Stimulated activated naive CD4-positive, alpha-beta T cell (primary cell): ENCODE data around the gene MZT2B.
"Not testable (repeated sequence)": the region's sequence is repeated elsewhere in the genome, so short reads cannot be mapped to it uniquely, and the experiment has no call there.

Experiments used
- DNase-seq, 6 experiments: peaks; one replicate each; lab custom pipeline; 2025; lab: John Stamatoyannopoulos, UW

The MZT2B gene, protein sequence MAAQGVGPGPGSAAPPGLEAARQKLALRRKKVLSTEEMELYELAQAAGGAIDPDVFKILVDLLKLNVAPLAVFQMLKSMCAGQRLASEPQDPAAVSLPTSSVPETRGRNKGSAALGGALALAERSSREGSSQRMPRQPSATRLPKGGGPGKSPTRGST

DNA sequence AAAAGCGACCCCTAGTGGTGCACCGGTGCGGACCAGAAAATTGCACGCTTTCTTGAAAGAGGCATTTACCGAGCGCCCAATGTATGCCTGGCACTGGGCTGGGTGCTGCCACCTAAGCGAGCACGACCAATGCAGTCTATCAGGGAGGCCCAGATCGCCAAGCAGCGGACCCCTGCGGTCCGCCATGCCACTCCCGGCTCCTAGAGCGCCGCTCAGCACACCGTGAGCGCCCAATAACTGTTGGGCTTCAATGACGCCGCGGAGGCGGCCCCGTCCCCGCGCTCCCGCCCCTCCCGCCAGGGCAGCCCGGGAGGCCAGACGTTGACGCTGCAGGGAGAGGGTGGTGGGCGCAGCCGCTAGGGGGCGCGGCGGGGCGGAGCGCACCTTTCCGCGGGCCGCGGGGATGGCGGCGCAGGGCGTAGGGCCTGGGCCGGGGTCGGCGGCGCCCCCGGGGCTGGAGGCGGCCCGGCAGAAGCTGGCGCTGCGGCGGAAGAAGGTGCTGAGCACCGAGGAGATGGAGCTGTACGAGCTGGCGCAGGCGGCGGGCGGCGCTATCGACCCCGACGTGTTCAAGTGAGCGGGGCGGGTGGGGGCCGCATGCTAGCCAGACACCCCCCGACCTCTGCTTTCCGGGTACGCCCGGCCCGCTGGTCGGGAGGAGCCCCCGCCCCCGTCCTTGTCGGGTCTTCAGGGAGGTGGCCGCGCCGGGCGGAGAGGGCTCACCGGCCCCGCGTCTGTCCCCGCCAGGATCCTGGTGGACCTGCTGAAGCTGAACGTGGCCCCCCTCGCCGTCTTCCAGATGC, at the start of gene MZT2B:
TSS of gene MZT2B (plus strand) at position 383 of the 803 bp plus-strand sequence. CDS start at position 404, 21 bp downstream.
- DNase-seq = peak; percentile 80 to 98 (median 90)

DNA sequence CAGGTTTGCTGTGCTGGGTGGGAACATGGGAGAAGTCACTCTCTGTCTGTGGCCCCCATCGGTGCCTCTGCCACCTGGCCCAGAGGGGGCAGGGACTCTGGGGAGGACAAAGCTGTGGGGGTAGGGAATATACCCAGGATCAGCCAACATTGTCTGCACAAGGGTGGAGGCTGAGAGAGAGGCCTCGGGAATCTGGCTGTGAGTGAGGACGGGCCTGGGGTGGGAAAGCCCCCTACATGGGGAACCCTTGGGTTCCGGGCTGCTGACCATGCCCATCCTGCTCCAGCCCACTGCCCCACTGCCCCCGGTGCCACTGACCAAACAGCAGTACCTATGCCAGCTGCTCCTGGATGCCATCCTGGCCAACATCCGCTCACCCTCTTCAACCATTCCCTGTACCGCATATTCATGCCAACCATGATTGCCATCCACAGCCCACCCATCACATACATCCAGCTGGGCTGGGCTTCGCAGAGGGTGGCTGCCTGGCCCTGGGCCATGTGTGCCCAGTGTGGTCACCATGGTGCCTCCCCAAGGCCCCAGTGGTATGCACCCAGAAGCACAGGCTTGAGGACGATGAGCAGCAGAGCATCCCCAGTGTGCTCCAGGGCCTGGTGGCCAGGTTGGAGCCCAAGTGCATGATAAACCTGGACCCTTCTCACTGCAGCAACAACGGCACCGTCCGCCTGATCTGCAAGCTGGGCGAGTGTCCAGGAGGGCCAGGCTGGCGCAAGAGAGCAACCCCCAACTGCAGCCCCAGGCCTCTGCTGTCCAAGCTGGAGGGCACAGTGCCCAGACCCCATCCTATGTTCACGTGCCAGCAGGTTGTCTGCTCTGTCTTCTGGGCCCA, 46.1 kb upstream of the MZT2B start:
- DNase-seq = no peak

GRCh38 chr2:130136546-130136945, 45.5 kb upstream of the MZT2B start:
- DNase-seq = not testable (repeated sequence)

DNA sequence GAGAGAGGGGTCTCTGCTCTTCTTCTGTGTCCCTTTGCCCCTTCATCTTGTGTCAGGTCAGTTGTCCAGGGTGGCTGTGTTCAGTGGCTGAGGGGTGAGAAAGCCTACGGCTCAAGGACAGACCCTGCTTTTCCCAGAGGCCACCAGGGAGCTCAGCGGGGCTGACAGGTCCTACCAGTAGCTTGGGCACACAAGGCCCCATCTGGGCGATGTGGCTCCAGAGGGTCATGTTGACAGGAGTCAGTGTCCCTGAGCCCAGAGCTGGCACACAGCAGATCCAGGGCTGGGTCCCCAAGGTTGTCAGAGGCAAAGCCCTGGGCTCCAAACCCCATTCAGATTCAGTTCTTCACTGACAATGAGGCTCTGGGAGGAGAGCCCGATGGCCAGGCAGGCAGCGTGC, 44.9 kb upstream of the MZT2B start:
- DNase-seq = not testable (repeated sequence)

- DNase-seq = not testable (repeated sequence)
Observed at GRCh38 chr2:130138326-130138725, 43.7 kb upstream of the MZT2B start.

DNA sequence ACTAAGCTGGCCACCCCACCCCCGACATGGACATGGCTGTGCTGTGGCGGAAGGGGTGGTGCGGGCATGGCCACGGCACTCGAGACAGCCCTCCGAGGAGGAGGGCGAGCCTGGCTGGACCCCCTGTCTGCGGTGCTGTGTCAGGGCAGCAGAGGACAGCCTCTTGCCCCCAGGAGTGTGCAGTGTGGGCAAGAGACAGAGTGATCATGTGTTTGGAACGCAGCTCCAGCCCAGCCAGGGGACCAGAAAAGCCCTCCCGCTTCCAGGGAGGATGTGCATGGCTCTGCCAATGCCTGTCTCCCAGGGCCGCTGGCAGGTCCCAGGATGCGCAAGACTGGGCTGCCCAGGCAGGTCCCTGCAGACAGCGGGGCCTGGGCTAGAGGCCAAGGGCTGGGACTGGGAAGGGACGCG, 43.2 kb upstream of the MZT2B start:
- not testable (repeated sequence) for DNase-seq

GRCh38 chr2:130139331-130140280, 42.5 kb upstream of the MZT2B start:
- DNase-seq = not testable (repeated sequence)

GRCh38 chr2:130140516-130140915, 41.5 kb upstream of the MZT2B start:
- DNase-seq = not testable (repeated sequence)

- DNase-seq = not testable (repeated sequence)
Observed at GRCh38 chr2:130141002-130141401, 41.1 kb upstream of the MZT2B start.

- DNase-seq = not testable (repeated sequence)
Observed at GRCh38 chr2:130141645-130142370, 40.3 kb upstream of the MZT2B start.

- not testable (repeated sequence) for DNase-seq
Observed at GRCh38 chr2:130142396-130143265, 39.4 kb upstream of the MZT2B start.

DNA sequence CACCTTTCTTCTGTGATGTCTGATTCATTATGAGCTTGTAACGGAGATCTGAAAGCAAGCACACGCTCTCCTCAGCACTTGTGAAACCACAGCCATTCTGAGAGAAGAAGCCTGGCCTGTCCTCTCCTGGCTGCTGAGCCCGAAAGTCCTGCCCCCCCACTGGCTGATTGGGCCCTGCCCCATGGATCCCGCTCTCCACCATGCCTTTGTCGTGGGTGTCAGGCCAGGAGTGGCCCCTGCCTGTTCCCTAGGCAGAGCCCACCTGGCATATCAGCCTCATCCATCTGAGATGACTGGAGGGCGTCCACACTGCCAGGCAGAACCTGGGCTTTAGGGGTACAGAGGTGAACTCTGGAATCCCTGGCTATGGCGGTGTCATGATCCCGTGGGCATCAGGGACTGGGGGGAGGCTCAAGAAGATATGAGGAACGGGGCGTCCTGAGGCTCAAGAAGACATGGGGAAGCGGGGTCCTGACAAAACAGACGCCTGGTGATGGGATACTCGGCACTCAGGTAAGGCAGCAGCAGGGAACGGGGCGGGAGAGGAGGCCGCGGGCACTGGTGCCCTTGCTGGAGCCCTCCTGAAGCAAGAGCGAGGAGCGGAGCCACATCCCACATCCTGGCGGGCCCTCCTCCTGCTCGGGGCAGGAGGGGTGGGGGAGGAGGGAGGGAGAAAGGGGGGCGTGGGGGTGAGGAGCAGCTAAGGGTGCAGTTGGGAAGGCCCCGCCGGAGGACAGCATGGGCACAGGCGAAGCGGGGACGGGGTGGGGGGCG, 38.6 kb upstream of the MZT2B start:
- DNase-seq = peak in 1 of 6 experiments; percentile 4

GRCh38 chr2:130145006-130145414, 37.1 kb upstream of the MZT2B start, which contains the start of gene CCDC74B:
TSS of gene CCDC74B (minus strand) at chr2:130145112. CDS start at chr2:130144996, 116 bp downstream.
- DNase-seq = peak; percentile 13 to 43 (median 20)

DNA sequence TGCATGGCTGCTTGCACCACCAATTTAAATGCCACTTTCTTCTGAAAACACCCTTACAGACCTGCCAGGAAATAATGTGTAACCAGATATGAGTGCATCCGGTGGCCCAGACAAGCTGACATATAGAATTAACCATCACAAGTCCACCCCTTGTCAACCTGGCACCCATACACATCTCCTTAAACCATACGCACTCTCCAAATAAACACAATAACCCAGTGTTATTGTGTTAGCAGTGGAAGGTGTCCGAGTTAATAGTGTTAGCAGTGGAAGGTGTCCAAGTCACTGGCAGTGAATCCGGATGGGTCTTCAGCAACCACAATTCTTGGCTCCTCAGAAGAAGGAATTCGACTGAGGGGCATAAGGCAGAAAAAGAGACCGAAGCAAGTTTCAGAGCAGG, 33.5 kb upstream of the MZT2B start:
- not testable (repeated sequence) for DNase-seq

GRCh38 chr2:130150181-130151144, 31.6 kb upstream of the MZT2B start:
- DNase-seq = no peak

DNA sequence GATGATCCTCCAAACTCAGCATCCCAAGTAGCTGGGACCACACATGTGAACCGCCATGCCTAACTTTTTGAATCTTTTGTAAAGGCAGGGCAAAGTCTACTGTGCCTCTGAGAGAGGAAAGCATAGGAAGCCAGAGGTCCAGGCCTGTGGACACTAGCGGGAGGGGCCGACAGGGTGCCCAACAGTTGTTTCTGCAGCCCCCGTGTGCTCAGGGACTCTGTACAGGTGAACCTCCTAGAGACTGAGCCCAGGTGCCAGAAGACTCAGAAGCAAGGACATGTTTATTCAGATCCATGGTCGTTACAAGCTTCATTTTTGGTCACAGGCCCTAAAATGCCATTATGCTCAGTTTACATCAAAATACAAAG, 30.9 kb upstream of the MZT2B start:
- DNase-seq = not testable (repeated sequence)

DNA sequence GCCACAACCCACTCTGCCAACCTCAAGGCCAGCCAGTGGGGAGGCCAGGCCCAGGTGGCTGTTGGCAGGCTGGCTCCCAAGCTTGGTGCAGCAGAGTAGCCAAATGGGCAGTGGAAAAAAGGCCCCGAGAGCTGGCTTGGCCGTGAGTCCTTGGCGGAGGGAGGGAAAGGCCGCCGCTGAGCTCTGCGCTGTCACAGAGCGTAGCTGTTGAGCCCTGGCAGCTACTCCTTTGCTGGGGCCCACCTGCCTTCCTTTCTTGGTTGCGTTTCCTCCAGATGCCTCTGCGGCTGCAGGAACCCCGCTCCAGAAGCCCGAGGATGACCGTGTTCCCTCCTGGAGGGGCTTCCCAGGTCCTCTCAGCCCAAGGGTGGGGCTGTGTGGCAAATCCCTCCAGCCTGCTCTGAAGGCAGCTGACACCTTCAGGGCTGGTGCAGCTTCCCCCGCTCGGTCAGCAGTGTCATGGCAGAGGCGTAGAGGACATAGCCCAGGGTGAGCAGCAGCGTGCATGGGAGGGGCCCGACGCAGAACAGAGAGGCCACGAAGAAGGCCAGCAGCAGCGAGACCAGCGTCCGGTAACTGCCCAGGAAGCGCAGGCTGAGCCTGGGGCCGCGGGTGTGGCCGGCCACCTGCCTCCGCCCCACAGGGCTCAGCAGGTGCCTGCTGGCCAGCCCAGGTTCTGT, 29.8 kb upstream of the MZT2B start:
- not testable (repeated sequence) for DNase-seq
